ENCODE measurements around the gene KIF16B. TPM values are rescaled to one million over a fixed set of nuclear protein-coding genes. Genes with fewer than 3 reads are reported as not detected.

Gene KIF16B
- total RNA-seq, 8 experiments from 2014 or later = 4.5 to 11.7 (median 7.8) TPM

GRCh38 chr20:16404640-16405039, 168.6 kb downstream of the KIF16B start:
- no peak for ATAC-seq (replicated peaks in 6 of 8)
- Histone ChIP-seq H3K27ac (no peak overlapping the region), H3K4me1 (replicated peaks in 1 of 2) (no peaks in the 10 kb centered on the region), H3K4me3 (no peak overlapping the region)
- in situ Hi-C loops (cut with MboI; ENCODE audit: low pct_unique_long_range_greater_than_20kb in 2 of 9, low sequenced_read_pairs in 9 of 9, unreplicated experiment in 9 of 9) = no loop called here
- 68 to 100% (median 97%) methylated on average over 2 to 8 of the region's 9 CpGs for WGBS, 10 experiments

- in situ Hi-C loops (cut with MboI; ENCODE audit: low pct_unique_long_range_greater_than_20kb in 2 of 9, low sequenced_read_pairs in 9 of 9, unreplicated experiment in 9 of 9) = no loop called here
- 71 to 100% (median 88%) methylated on average over 2 to 5 of the region's 5 CpGs for WGBS, 10 experiments
- ATAC-seq (replicated peaks in 6 of 8) = no peak
- no peak overlapping the region for H3K27ac ChIP-seq
- no peaks in the 10 kb centered on the region for H3K4me1 ChIP-seq (replicated peaks in 1 of 2)
- no peak overlapping the region for H3K4me3 ChIP-seq
Measured at GRCh38 chr20:16404171-16404570, 169.1 kb downstream of the KIF16B start.

DNA sequence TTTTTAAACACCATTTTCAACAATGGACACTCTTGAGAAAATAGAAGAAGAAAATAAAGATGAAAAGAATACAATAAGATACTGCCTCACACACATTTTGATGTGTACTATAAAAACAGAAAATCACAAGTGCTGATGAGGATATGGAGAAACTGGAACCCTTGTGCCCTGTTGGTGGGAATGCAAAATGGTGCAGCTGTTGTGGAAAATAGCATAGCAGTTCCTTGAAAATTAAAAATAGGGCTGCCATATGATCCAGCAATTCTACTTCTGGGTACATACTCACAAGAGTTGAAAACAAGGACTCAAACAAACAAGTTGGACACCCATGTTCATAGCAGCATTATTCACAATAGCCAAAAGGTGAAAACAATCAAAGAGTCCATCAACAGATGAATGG, 173.0 kb downstream of the KIF16B start:
- Histone ChIP-seq H3K27ac (no peak overlapping the region), H3K4me1 (replicated peaks in 1 of 2) (no peaks in the 10 kb centered on the region), H3K4me3 (no peak overlapping the region)
- in situ Hi-C loops (cut with MboI; ENCODE audit: low pct_unique_long_range_greater_than_20kb in 2 of 9, low sequenced_read_pairs in 9 of 9, unreplicated experiment in 9 of 9) = no loop called here
- ATAC-seq (replicated peaks in 6 of 8) = no peak

DNA sequence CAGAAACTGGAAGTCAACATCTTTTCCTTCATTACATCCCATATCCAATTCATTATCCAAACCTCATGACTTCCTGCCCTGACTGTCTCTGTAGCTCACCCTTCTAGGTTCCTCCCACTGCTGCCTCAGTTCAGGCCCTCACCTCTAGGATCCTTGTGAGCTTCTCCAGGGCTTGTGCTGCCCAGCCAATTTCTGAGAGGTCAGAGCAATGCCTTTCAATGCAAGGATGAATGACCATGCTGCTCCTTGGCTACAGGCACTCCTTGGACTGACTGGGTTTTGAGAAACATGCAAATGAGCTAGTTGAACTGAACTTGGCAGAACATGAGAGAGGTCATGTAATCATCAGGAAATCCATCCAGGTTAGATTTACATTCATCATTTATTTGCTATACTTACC, 173.4 kb downstream of the KIF16B start:
- no peak overlapping the region for H3K27ac ChIP-seq
- H3K4me3 ChIP-seq = no peak overlapping the region
- in situ Hi-C loops (cut with MboI; ENCODE audit: low pct_unique_long_range_greater_than_20kb in 2 of 9, low sequenced_read_pairs in 9 of 9, unreplicated experiment in 9 of 9) = no loop called here
- no peak for ATAC-seq (replicated peaks in 6 of 8)
- H3K4me1 ChIP-seq (replicated peaks in 1 of 2) = no peaks in the 10 kb centered on the region

- no peak overlapping the region for H3K27ac ChIP-seq
- H3K4me1 ChIP-seq (replicated peaks in 1 of 2) = no peaks in the 10 kb centered on the region
- ATAC-seq (replicated peaks in 6 of 8) = no peak
- in situ Hi-C loops (cut with MboI; ENCODE audit: low pct_unique_long_range_greater_than_20kb in 2 of 9, low sequenced_read_pairs in 9 of 9, unreplicated experiment in 9 of 9) = no loop called here
- no peak overlapping the region for H3K4me3 ChIP-seq
- WGBS, 10 experiments = 37 to 100% (median 90%) methylated on average over 1 to 4 of the region's 4 CpGs; no CpG with 5 or more reads in 3 of the 10 experiments
Measured at GRCh38 chr20:16397086-16397485, 176.2 kb downstream of the KIF16B start.

- in situ Hi-C loops (cut with MboI; ENCODE audit: low pct_unique_long_range_greater_than_20kb in 2 of 9, low sequenced_read_pairs in 9 of 9, unreplicated experiment in 9 of 9) = no loop called here
- no peak overlapping the region for H3K27ac ChIP-seq
- ATAC-seq (replicated peaks in 6 of 8) = no peak
- no peak overlapping the region for H3K4me3 ChIP-seq
- WGBS, 10 experiments = 60 to 100% (median 95%) methylated on average over 1 of the region's 1 CpG; no CpG with 5 or more reads in 6 of the 10 experiments
- H3K4me1 ChIP-seq (replicated peaks in 1 of 2) = no peaks in the 10 kb centered on the region
Measured at GRCh38 chr20:16395366-16395765, 177.9 kb downstream of the KIF16B start.

GRCh38 chr20:16394784-16395183, 178.5 kb downstream of the KIF16B start:
- no peaks in the 10 kb centered on the region for H3K4me1 ChIP-seq (replicated peaks in 1 of 2)
- in situ Hi-C loops (cut with MboI; ENCODE audit: low pct_unique_long_range_greater_than_20kb in 2 of 9, low sequenced_read_pairs in 9 of 9, unreplicated experiment in 9 of 9) = no loop called here
- ATAC-seq (replicated peaks in 6 of 8) = no peak
- no peak overlapping the region for H3K27ac ChIP-seq
- WGBS, 10 experiments = 29 to 100% (median 79%) methylated on average over 1 to 3 of the region's 4 CpGs; no CpG with 5 or more reads in 2 of the 10 experiments
- no peak overlapping the region for H3K4me3 ChIP-seq

- in situ Hi-C loops (cut with MboI; ENCODE audit: low pct_unique_long_range_greater_than_20kb in 2 of 9, low sequenced_read_pairs in 9 of 9, unreplicated experiment in 9 of 9) = no loop called here
Measured at GRCh38 chr20:16393836-16394235, 179.4 kb downstream of the KIF16B start.

DNA sequence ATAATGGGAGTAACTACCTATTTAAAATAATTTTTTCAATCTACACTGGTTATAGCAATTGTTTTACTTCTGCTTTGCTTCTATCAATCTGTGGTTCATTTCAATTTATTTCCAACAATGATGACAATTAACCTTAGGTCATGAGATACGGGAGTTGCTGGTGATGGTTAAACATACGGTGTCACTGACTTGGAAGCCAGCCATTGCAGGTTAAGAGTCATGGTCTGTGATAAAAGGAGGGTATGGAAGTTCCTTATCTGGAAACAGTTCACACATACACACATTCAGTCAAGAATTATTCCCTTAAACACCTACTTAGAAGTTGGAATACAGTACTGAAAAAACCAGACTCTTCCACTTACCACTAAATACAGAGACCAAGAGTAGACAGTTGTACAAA, 180.0 kb downstream of the KIF16B start:
- no peaks in the 10 kb centered on the region for H3K4me1 ChIP-seq (replicated peaks in 1 of 2)
- no peak overlapping the region for H3K27ac ChIP-seq
- in situ Hi-C loops (cut with MboI; ENCODE audit: low pct_unique_long_range_greater_than_20kb in 2 of 9, low sequenced_read_pairs in 9 of 9, unreplicated experiment in 9 of 9) = no loop called here
- WGBS, 10 experiments = 33 to 100% (median 82%) methylated on average over 1 to 2 of the region's 2 CpGs; no CpG with 5 or more reads in 1 of the 10 experiments
- no peak overlapping the region for H3K4me3 ChIP-seq
- ATAC-seq (replicated peaks in 6 of 8) = no peak

More at GRCh38 chr20:16393836-16394235, 179.4 kb downstream of the KIF16B start:
- Histone ChIP-seq H3K4me1 (replicated peaks in 1 of 2) (no peaks in the 10 kb centered on the region), H3K27ac (no peak overlapping the region), H3K4me3 (no peak overlapping the region)
- no peak for ATAC-seq (replicated peaks in 6 of 8)
- 40 to 100% (median 87%) methylated on average over 1 to 3 of the region's 3 CpGs for WGBS, 10 experiments

DNA sequence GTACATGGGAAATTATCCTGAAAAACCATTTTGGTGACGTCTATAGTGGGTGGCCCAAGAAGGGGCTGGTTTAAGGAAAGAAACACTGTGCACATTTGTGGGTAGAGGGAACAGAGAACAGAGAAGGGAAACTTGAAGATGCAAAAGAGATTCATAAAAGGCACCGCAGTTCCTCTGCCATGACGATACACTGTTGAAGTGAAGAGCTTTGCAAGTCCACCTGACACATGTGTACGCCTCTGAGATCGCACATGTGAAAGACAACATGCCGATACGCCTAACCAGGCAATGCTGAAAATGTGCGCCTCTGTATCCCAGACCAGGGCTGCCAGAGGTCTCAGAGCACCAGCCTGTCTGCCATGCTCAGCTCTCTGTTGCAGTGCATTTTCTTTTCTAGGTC, 180.9 kb downstream of the KIF16B start:
- no peak overlapping the region for H3K27ac ChIP-seq
- H3K4me1 ChIP-seq (replicated peaks in 1 of 2) = no peaks in the 10 kb centered on the region
- H3K4me3 ChIP-seq = no peak overlapping the region
- WGBS, 10 experiments = 86 to 100% (median 97%) methylated on average over 1 to 7 of the region's 8 CpGs; no CpG with 5 or more reads in 4 of the 10 experiments
- no peak for ATAC-seq (replicated peaks in 6 of 8)
- in situ Hi-C loops (cut with MboI; ENCODE audit: low pct_unique_long_range_greater_than_20kb in 2 of 9, low sequenced_read_pairs in 9 of 9, unreplicated experiment in 9 of 9) = no loop called here

- in situ Hi-C loops (cut with MboI; ENCODE audit: low pct_unique_long_range_greater_than_20kb in 2 of 9, low sequenced_read_pairs in 9 of 9, unreplicated experiment in 9 of 9) = no loop called here
- H3K4me3 ChIP-seq = no peak overlapping the region
- no peak overlapping the region for H3K27ac ChIP-seq
- ATAC-seq (replicated peaks in 6 of 8) = peak in 1 of 8 experiments; percentile 34
- 64 to 100% (median 83%) methylated on average over 1 to 4 of the region's 4 CpGs; no CpG with 5 or more reads in 1 of the 10 experiments for WGBS, 10 experiments
- no peaks in the 10 kb centered on the region for H3K4me1 ChIP-seq (replicated peaks in 1 of 2)
Measured at GRCh38 chr20:16390991-16391390, 182.3 kb downstream of the KIF16B start.

GRCh38 chr20:16388731-16389130, 184.5 kb downstream of the KIF16B start:
- H3K4me1 ChIP-seq (replicated peaks in 1 of 2) = no peaks in the 10 kb centered on the region
- H3K4me3 ChIP-seq = no peak overlapping the region
- in situ Hi-C loops (cut with MboI; ENCODE audit: low pct_unique_long_range_greater_than_20kb in 2 of 9, low sequenced_read_pairs in 9 of 9, unreplicated experiment in 9 of 9) = no loop called here
- ATAC-seq (replicated peaks in 6 of 8) = no peak
- H3K27ac ChIP-seq = no peak overlapping the region
- WGBS, 10 experiments = 88 to 100% (median 97%) methylated on average over 2 to 6 of the region's 6 CpGs; no CpG with 5 or more reads in 5 of the 10 experiments

- in situ Hi-C loops (cut with MboI; ENCODE audit: low pct_unique_long_range_greater_than_20kb in 2 of 9, low sequenced_read_pairs in 9 of 9, unreplicated experiment in 9 of 9) = no loop called here
- Histone ChIP-seq H3K27ac (no peak overlapping the region), H3K4me3 (no peak overlapping the region), H3K4me1 (replicated peaks in 1 of 2) (no peaks in the 10 kb centered on the region)
- WGBS, 10 experiments = 85 to 100% (median 92%) methylated on average over 2 to 6 of the region's 6 CpGs
- ATAC-seq (replicated peaks in 6 of 8) = no peak
Measured at GRCh38 chr20:16387666-16388065, 185.6 kb downstream of the KIF16B start.

DNA sequence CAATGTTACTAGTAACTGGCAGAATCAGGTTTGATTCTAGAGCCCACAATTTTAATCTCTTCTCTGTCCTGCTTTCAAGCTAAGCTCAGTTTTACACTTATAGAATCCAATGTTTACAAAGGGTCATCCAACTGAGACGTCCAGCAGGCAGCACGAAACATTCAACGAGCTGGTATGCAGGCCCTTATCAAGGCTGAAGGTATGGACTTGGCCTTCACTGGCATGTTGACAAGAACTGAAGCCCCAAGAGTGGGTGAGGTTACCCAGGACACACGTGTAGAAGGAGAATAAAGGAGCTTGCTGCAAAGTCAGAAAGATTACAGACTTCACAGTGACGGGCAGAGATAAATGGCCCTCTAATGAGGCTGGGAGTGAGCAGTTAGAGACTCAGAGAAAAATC, 187.4 kb downstream of the KIF16B start:
- H3K4me3 ChIP-seq = no peak overlapping the region
- H3K4me1 ChIP-seq (replicated peaks in 1 of 2) = no peaks in the 10 kb centered on the region
- 47 to 94% (median 85%) methylated on average over 2 to 5 of the region's 5 CpGs; no CpG with 5 or more reads in 3 of the 10 experiments for WGBS, 10 experiments
- no peak for ATAC-seq (replicated peaks in 6 of 8)
- in situ Hi-C loops (cut with MboI; ENCODE audit: low pct_unique_long_range_greater_than_20kb in 2 of 9, low sequenced_read_pairs in 9 of 9, unreplicated experiment in 9 of 9) = no loop called here
- no peak overlapping the region for H3K27ac ChIP-seq
